GM12878 (cell line): ENCODE measurements around the gene NFIX. TPM values are rescaled to one million over a fixed set of nuclear protein-coding genes. Genes with fewer than 3 reads are reported as not detected.

Experiments used
- ATAC-seq: fragments of 200-7000 bp; cut with Tn5 transposase; 3 replicates; pipeline ENCODE4 v1.9.1; 2020; ENCODE audit warnings: mild to moderate bottlenecking, moderate library complexity
- BruUV-seq: library from RNA; stranded (reverse); fragments of 400-500 nt; replicated peaks from 2 replicates; lab custom pipeline; 2021; lab: Mats Ljungman, UMichigan
- CTCF ChIA-PET: fragments of 300-600 bp; sonication (Branson Sonifier 250); formaldehyde crosslinking; extraction: SDS; loops from one replicate; lab custom pipeline; 2021; ENCODE audit warnings: inconsistent platforms; lab: Yijun Ruan, JAX
- POLR2A ChIA-PET: fragments of 350-600 bp; formaldehyde crosslinking; extraction: SDS; loops from one replicate; lab custom pipeline; 2021; ENCODE audit warnings: inconsistent platforms; lab: Charles Lee
- RAD21 ChIA-PET: fragments of 300-600 bp; sonication (Branson Sonifier 250); formaldehyde crosslinking; loops from one replicate; lab custom pipeline; 2023; ENCODE audit warnings: antibody characterized with exemption; ENCODE audit not compliant: unreplicated experiment; lab: Charles Lee
- SMC1A ChIA-PET: fragments of 300-600 bp; sonication (Branson Sonifier 250); formaldehyde crosslinking; loops from one replicate; lab custom pipeline; 2023; ENCODE audit not compliant: unreplicated experiment, uncharacterized antibody; lab: Charles Lee
- DNase-seq: peaks from one replicate; pipeline ENCODE4 v3.0.0-alpha.2; 2011; ENCODE audit warnings: low read depth, low spot score
- FAIRE-seq: peaks from 3 replicates; lab custom pipeline; 2011; peaks lifted over from hg19 to GRCh38; lab: Jason Lieb, UNC
- H2AFZ ChIP-seq: 2 replicates; pipeline ENCODE4 v1.6.0; 2011; ENCODE audit warnings: low read depth, low read length, control low read depth; ENCODE audit not compliant: control insufficient read depth
- H3K27ac ChIP-seq: 2 replicates; pipeline ENCODE4 v1.5.1; 2011; ENCODE audit warnings: control low read depth; ENCODE audit not compliant: control insufficient read depth, insufficient read depth
- H3K27me3 ChIP-seq, 2 experiments: replicated peaks in 1 of 2; 2 replicates each; pipeline versions ENCODE4 v1.6.0 to v1.6.1; 2011; ENCODE audit warnings: low read length in 1 of 2; ENCODE audit not compliant: control insufficient read depth in 2 of 2, insufficient read depth in 2 of 2
- H3K36me3 ChIP-seq, 2 experiments: 2 replicates each; pipeline ENCODE4 v1.5.1; 2011; ENCODE audit warnings: low read length in 1 of 2; ENCODE audit not compliant: control insufficient read depth in 2 of 2, insufficient read depth in 2 of 2
- H3K4me1 ChIP-seq: 2 replicates; pipeline ENCODE4 v1.6.1; 2011; ENCODE audit warnings: mild to moderate bottlenecking, low read length, moderate library complexity, mixed read lengths; ENCODE audit not compliant: control insufficient read depth, insufficient read depth
- H3K4me2 ChIP-seq: 2 replicates; pipeline ENCODE4 v1.6.0; 2011; ENCODE audit warnings: control low read depth; ENCODE audit not compliant: control insufficient read depth, insufficient read depth
- H3K4me3 ChIP-seq: fragments of 200-600 bp; sonication (generic); 2 replicates; pipeline ENCODE4 v1.5.1; 2016
- H3K79me2 ChIP-seq: 2 replicates; pipeline ENCODE4 v1.6.0; 2011; ENCODE audit warnings: low read length; ENCODE audit not compliant: control insufficient read depth, insufficient read depth
- H3K9ac ChIP-seq: 2 replicates; pipeline ENCODE4 v1.8.0; 2011; ENCODE audit warnings: low read length, control low read depth, mixed read lengths; ENCODE audit not compliant: control insufficient read depth, insufficient read depth
- H3K9me3 ChIP-seq: replicated peaks from 3 replicates; pipeline ENCODE4 v1.5.1; 2011; ENCODE audit warnings: mild to moderate bottlenecking, low read length; ENCODE audit not compliant: control insufficient read depth, insufficient read depth
- H4K20me1 ChIP-seq: 2 replicates; pipeline ENCODE4 v1.6.0; 2011; ENCODE audit not compliant: control insufficient read depth, insufficient read depth
- EP300 ChIP-seq, 2 experiments: fragments of 150-350 bp in 1 of 2; IDR thresholded peaks; 2 replicates each; pipeline ENCODE4 v1.6.1; 2011 to 2012; ENCODE audit warnings: low read depth in 2 of 2, low read length in 2 of 2, borderline replicate concordance in 1 of 2, improper control_type of control experiment in 1 of 2, inconsistent platforms in 1 of 2; ENCODE audit not compliant: control insufficient read depth in 1 of 2
- IKZF1 ChIP-seq: fragments of 450-650 bp; conservative IDR thresholded peaks from 2 replicates; pipeline ENCODE4 v1.6.1; 2017; ENCODE audit warnings: antibody characterized with exemption, mild to moderate bottlenecking
- KLF5 ChIP-seq: fragments of 450-650 bp; IDR thresholded peaks from 2 replicates; pipeline ENCODE4 v1.6.1; 2014; ENCODE audit warnings: mild to moderate bottlenecking; ENCODE audit not compliant: partially characterized antibody
- LARP7 ChIP-seq: fragments of 450-650 bp; IDR thresholded peaks from 2 replicates; pipeline ENCODE4 v1.6.1; 2017; ENCODE audit warnings: mild to moderate bottlenecking
- MXI1 ChIP-seq: fragments of 150-350 bp; IDR thresholded peaks from 2 replicates; pipeline ENCODE4 v1.6.1; 2011; ENCODE audit warnings: low read depth, mild to moderate bottlenecking, inconsistent platforms, low read length, improper control_type of control experiment
- PML ChIP-seq: IDR thresholded peaks from 2 replicates; pipeline ENCODE4 v1.6.1; 2012; ENCODE audit warnings: low read length, inconsistent platforms
- POLR2A ChIP-seq: IDR thresholded peaks from 2 replicates; pipeline ENCODE4 v1.6.1; 2011; ENCODE audit warnings: low read depth, mild to moderate bottlenecking, low read length
- SMAD5 ChIP-seq: IDR thresholded peaks from 2 replicates; pipeline ENCODE4 v1.6.1; 2016; ENCODE audit warnings: antibody characterized with exemption, low read depth
- SREBF2 ChIP-seq: IDR thresholded peaks from 2 replicates; pipeline ENCODE4 v1.6.1; 2012; ENCODE audit warnings: mild to moderate bottlenecking, low read length
- SUPT20H ChIP-seq: IDR thresholded peaks from 2 replicates; pipeline ENCODE4 v1.6.1; 2011; ENCODE audit warnings: low read depth, mild to moderate bottlenecking, low read length, moderate library complexity, borderline replicate concordance; ENCODE audit not compliant: control insufficient read depth
- TARDBP ChIP-seq: IDR thresholded peaks from 2 replicates; pipeline ENCODE4 v1.6.1; 2016; ENCODE audit warnings: borderline replicate concordance
- ZBED1 ChIP-seq: IDR thresholded peaks from 2 replicates; pipeline ENCODE4 v1.6.1; 2016; ENCODE audit warnings: borderline replicate concordance
- ZBTB33 ChIP-seq: fragments of 450-650 bp; IDR thresholded peaks from 2 replicates; pipeline ENCODE4 v1.6.1; 2017; ENCODE audit warnings: mild to moderate bottlenecking
- ZBTB4 ChIP-seq: fragments of 450-650 bp; formaldehyde crosslinking; IDR thresholded peaks from 2 replicates; pipeline ENCODE4 v1.4.0; 2022; ENCODE audit warnings: mild to moderate bottlenecking, moderate library complexity
- WGBS: methylation state at CpG from one replicate; pipeline ENCODE4 v1.1.6; 2016; ENCODE audit warnings: low lambda C conversion rate; ENCODE audit not compliant: insufficient replicate concordance, insufficient coverage; ENCODE audit errors: missing lambda C conversion rate; 5-methylcytosine and 5-hydroxymethylcytosine counted together
- in situ Hi-C: fragments of 300-500 bp; cut with MboI; formaldehyde crosslinking; loops from 9 replicates; pipeline ENCODE4 v1.14.3; 2018; ENCODE audit warnings: mixed read lengths
- intact Hi-C: fragments of 100-400 bp; cut with micrococcal nuclease; formaldehyde crosslinking; loops from one replicate; pipeline ENCODE4 v1.14.2; 2022; ENCODE audit not compliant: unreplicated experiment
- polyA plus RNA-seq, 11 experiments: library from polyadenylated mRNA; depleted of rRNA in 4 of 11; unstranded in 6 of 11; stranded (reverse) in 5 of 11; fragments of >200 nt; fragmentation: Nextera tagmentation in 4 of 11; fragmentation: Illumina TruSeq in 1 of 11; extraction: Ambion mirVana in 4 of 11; extraction: Trizol in 1 of 11; gene quantifications; 1 replicate in 1 of 11; 2 replicates in 10 of 11; pipeline versions ENCODE4 v1.2.1 to v1.2.3, GENCODE V29; 2011 to 2016; ENCODE audit warnings: inconsistent platforms in 2 of 11, missing spikeins in 2 of 11, low read depth in 1 of 11
- total RNA-seq, 4 experiments: library from RNA; depleted of rRNA in 3 of 4; stranded (reverse); fragments of >200 nt in 3 of 4; fragmentation: Illumina TruSeq in 1 of 4; extraction: Trizol in 1 of 4; gene quantifications; 2 replicates each; pipeline versions ENCODE4 v1.2.1 to v1.2.3, GENCODE V29; 2013 to 2021
- TF ChIP-seq, protein P1 (sequence below): fragments of 450-650 bp; IDR thresholded peaks from 2 replicates; pipeline ENCODE4 v1.6.1; 2017; ENCODE audit warnings: mild to moderate bottlenecking, moderate library complexity

The NFIX gene
- total and polyA plus RNA-seq, 10 of the 15 experiments (the other 5 are each of a cell fraction or from before 2014, with no cell fraction given): 0.02 to 2.2 (median 0.28) TPM

DNA sequence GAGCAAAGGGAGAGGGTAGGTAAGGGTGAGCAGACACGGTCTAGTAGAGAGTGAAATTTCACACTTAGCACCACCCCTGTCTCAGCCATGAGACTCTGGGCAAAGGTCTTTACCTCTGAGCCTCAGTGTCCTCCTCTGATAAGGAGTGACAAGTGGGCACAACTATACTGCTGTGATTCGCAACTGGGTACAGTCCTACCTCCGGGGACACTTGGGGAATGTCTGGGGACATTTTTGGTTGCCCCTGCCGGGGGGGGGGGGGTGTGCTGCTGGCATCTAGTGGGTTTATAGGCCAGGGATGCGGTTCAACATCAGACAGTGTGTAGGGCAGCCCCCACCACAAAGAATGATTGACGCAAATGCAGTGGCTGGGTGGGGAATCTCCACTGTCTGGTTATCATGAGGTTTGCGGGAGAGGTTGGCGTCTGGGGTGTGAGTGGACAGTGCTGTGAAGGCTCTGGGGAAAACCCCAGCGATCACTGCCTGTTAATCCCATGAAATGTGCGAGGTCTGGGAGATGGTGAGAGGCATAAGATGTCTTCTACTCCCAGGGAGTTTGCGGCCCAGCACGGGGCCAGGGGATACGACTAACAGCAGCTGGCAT is 127.1 kb downstream of the NFIX start:
- Histone ChIP-seq H3K79me2 (peaks cover 56% of the 10 kb centered on the region), H3K27me3 (no peaks in the 10 kb centered on the region), H3K27ac (no peak overlapping the region), H3K4me3 (peak overlapping the region; percentile 46; the same call in 1 of the 2 replicates), H3K36me3 (peaks cover 5 to 7% of the 10 kb centered on the region in 2 experiments), H4K20me1 (peaks cover 10% of the 10 kb centered on the region), H2AFZ (no peak overlapping the region), H3K9ac (no peak overlapping the region), H3K4me2 (peak overlapping the region; percentile 65), H3K9me3 (no peaks in the 10 kb centered on the region), H3K4me1 (peaks cover 23% of the 10 kb centered on the region)
- CTCF ChIA-PET: no interaction called here
- POLR2A ChIA-PET: no interaction called here
- no TSS peak for BruUV-seq
- ATAC-seq (peak; percentile 32), FAIRE-seq (no peak), DNase-seq (no peak)
- in situ Hi-C loops: no loop called here
- SMC1A ChIA-PET: no interaction called here
- RAD21 ChIA-PET: no interaction called here
- intact Hi-C loops: no loop called here
- 38% methylated on average over 13 of the region's 13 CpGs for WGBS
- TF ChIP-seq, protein P1, sequence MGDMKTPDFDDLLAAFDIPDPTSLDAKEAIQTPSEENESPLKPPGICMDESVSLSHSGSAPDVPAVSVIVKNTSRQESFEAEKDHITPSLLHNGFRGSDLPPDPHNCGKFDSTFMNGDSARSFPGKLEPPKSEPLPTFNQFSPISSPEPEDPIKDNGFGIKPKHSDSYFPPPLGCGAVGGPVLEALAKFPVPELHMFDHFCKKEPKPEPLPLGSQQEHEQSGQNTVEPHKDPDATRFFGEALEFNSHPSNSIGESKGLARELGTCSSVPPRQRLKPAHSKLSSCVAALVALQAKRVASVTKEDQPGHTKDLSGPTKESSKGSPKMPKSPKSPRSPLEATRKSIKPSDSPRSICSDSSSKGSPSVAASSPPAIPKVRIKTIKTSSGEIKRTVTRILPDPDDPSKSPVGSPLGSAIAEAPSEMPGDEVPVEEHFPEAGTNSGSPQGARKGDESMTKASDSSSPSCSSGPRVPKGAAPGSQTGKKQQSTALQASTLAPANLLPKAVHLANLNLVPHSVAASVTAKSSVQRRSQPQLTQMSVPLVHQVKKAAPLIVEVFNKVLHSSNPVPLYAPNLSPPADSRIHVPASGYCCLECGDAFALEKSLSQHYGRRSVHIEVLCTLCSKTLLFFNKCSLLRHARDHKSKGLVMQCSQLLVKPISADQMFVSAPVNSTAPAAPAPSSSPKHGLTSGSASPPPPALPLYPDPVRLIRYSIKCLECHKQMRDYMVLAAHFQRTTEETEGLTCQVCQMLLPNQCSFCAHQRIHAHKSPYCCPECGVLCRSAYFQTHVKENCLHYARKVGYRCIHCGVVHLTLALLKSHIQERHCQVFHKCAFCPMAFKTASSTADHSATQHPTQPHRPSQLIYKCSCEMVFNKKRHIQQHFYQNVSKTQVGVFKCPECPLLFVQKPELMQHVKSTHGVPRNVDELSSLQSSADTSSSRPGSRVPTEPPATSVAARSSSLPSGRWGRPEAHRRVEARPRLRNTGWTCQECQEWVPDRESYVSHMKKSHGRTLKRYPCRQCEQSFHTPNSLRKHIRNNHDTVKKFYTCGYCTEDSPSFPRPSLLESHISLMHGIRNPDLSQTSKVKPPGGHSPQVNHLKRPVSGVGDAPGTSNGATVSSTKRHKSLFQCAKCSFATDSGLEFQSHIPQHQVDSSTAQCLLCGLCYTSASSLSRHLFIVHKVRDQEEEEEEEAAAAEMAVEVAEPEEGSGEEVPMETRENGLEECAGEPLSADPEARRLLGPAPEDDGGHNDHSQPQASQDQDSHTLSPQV: no peak
- TF ChIP-seq SUPT20H: no peak
- no peak for TF ChIP-seq LARP7
- no peak for TF ChIP-seq SREBF2
- TF ChIP-seq EP300 (IDR thresholded peaks at IDR 0.05; ENCODE audit: borderline replicate concordance in 1 of 2, control insufficient read depth in 1 of 2, low read depth in 2 of 2, low read length in 2 of 2): no peak
- peak; percentile 21; the same call in 1 of the 2 replicates for TF ChIP-seq IKZF1
- 0 out of 2 replicates have a peak, but pooled peaks have one; percentile 26 for TF ChIP-seq ZBED1
- no peak for TF ChIP-seq KLF5
- TF ChIP-seq MXI1: no peak
- no peak for TF ChIP-seq SMAD5
- TF ChIP-seq TARDBP: no peak
- TF ChIP-seq ZBTB33: no peak
- TF ChIP-seq ZBTB4 (CRISPR knock-in tag): no peak
- no peak; the same call in 1 of the 2 replicates for TF ChIP-seq POLR2A
- TF ChIP-seq PML: no peak
